GM21447 (cell line): ENCODE results near the gene XCL1.
A peak's percentile ranks its signal among the peaks of the same experiment; 100 is the strongest.
"Not testable (repeated sequence)": the region's sequence is repeated elsewhere in the genome, so short reads cannot be mapped to it uniquely, and the experiment has no call there.

ENCODE experiments used
- ATAC-seq: cut with Tn5 transposase; IDR thresholded peaks from one replicate; pipeline ENCODE4 v1.9.1; 2021; ENCODE audit not compliant: unreplicated experiment

Gene XCL1, protein sequence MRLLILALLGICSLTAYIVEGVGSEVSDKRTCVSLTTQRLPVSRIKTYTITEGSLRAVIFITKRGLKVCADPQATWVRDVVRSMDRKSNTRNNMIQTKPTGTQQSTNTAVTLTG

DNA sequence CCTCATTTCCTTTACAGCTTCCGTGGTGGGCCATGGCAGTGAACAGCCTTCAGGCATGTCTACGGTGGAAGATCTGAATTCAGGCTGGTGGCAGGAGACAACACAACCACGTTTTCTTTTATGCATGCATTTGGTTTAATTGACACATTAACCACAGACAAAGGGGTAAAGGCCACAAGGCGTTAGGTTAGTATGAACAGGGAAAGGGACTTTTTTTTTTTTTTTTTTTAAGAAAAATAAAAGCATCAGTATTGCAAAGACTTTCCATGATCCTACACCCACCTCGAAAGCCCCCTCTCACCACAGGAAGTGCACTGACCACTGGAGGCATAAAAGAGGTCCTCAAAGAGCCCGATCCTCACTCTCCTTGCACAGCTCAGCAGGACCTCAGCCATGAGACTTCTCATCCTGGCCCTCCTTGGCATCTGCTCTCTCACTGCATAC, at the start of gene XCL1:
Gene XCL1 (plus strand): TSS at position 361 of the 444 bp plus-strand sequence. CDS start 33 bp downstream, at position 394.
- ATAC-seq = not testable (repeated sequence)

DNA sequence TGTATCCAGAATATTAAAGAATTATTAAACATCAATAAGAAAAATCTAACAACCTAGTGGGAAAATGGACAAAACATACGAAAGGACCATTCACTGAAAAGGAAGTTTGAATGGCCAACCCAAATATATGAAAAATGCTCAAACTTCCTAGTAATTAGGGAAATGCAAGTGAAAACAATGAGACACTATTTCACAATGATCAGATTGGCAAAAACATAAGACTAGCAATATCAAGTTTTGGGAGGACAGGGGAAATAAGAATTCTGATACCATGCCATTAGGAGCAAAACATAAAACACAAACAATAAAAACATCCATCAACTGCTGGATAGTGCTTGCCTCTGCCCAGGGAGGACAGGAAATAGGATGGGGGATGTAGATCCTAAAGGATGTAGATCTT, 46.9 kb upstream of the XCL1 start:
- no peak for ATAC-seq

DNA sequence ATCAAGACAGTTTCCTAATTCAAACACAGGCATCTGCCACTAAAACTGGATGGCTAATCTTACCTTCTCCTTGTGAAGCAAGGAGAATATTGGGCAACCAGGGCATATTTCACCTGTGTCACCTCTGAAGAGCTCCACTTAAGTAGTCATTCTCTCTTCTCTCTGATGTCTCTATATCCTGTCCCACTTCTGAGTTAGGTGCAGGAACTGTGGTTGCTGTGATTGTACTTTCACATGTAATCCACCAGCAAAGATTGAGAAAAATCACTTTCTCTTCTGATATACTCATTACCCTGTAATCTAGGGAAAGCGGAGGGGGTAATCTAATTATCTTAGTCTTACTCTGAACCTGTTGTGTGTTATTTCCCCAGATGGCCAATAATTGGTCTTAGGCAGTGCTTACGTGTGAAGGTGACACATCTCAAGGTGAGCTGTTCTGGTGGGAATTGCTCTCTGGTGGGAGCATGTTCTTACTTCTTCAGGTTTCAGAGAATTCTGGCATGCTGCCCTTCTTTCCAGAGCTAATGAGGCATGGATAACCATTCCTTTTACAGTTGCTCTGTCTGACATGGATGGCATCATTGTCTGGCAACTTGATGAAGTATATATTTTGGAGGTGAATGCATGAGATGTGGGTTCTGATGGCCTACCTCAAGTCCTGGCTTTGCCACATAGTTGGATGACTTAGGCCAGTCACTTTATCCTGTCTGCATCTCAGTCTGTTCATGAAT, 44.6 kb upstream of the XCL1 start:
- no peak for ATAC-seq

DNA sequence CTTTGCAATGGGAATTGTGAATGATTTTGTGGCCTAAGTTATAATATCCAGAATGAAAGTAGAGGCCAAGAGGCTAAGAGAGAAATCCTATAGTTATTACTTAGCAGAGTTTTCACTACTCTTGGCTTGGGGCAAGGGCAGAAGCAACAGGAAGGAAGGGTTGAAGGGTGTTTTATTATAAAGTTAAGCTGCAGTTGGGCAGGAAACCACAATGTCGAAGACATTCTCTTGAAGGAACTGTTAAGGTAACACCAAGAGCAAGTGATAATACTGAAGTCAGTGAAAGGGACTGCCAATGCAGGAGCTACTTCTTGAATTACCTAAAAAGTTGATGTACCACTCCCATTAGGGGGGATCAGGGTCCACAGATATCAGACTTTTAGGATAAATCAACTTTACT, 40.9 kb upstream of the XCL1 start:
- ATAC-seq = peak; percentile 89

DNA sequence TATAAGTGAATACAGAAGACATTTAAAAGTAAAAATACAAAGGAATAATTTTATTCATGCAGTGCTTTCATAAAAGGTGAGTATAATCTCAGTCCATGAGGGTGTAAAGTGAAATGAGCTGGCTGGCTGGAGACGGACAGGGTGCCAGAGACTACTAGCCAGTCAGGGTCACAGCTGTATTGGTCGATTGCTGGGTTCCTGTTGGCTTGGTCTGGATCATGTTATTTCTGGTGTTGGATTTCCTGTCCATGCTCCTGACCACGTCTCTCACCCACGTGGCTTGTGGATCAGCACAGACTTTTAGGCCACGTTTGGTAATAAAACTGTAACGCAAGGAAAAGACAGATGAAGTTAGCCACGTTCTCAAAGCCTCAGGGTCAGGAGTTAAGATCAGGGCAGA, 35.6 kb upstream of the XCL1 start:
- not testable (repeated sequence) for ATAC-seq

DNA sequence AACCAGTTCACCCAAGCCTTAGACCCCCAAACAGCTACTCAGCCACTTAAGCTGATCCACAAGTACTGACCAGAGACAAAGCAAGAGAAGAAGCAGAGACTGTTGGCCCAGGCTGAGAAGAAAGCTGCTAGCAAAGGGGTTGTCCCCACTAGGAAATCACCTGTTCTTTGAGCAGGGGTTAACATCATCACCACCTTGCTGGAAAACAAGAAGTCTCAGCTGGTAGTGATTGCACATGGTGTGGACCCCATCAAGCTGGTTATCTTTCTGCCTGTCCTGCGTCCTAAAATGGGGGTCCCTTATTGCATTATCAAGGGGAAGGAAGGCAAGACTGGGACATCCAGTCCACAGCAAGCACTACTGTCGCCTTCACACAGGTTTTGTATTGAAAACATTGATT, 33.4 kb upstream of the XCL1 start:
- not testable (repeated sequence) for ATAC-seq

DNA sequence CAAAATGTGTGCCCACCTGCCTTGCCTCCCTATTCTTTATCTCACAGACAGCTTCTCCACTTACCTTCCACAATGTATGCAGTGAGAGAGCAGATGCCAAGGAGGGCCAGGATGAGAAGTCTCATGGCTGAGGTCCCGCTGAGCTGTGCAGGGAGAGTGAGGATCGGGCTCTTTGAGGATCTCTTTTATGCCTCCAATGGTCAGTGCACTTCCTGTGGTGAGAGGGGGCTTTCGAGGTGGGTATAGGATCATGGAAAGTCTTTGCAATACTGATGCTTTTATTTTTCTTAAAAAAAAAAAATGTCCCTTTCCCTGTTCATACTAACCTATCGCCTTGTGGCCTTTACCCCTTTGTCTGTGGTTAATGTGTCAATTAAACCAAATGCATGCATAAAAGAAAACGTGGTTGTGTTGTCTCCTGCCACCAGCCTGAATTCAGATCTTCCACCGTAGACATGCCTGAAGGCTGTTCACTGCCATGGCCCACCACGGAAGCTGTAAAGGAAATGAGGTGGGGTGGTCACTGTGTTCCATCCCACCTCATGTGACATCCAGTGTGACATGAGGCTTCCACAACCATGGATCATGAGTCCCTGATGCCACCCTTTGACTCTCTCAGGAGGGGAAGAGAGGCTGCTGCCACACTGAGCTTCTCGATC, 32.4 kb upstream of the XCL1 start, which contains the start of gene XCL2:
Gene XCL2 (minus strand): TSS at position 158 of the 659 bp plus-strand sequence. CDS start 33 bp downstream, at position 125.
- not testable (repeated sequence) for ATAC-seq

DNA sequence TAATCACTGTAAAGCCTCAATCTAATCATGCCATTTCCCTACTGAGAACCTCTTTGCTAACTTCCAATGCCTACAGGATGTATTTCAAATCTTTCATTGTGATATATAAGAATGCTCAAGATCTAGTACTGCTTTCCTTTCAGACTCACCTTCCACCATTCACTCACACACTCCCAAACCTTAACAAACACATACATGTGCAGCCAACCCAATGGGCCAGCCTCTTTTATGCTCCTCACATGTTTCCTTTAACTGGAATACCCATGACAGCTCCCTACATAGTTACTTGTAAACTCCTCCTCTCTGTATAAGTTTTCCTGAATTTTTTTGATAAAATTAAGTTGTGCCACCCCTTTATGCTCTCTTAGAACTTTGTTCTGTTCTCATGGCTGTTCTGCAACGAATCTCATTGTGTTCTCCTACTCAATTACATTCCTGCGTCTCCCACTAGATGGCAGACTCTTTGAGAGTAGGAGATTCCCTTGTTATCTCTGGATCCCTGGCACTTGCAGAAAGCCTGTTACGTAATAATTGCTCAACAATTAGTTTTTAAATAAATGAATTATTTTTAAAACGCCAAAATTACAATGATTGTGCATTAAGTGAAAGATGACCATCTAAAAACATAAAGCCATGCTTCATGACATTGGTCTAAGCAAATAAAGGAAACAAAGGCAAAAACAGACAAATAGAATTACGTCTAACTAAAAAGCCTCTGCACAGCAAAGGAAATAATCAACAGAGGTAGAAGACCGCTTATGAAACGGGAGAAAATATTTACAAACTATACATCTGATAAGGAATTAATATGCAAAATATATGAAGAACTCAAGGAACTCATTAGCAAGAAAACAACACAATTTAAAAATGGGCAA, 30.5 kb upstream of the XCL1 start:
- ATAC-seq = not testable (repeated sequence)

DNA sequence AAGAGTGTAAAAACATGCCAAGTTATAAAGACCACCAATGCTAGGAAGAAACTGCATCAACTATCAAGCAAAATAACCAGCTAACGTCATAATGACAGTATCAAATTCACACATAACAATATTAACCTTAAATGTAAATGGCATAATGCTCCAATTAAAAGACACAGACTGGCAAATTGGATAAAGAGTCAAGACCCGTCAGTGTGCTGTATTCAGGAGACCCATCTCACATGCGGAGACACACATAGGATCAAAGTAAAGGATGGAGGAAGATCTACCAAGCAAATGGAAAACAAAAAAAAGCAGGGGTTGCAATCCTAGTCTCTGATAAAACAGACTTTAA, 29.9 kb upstream of the XCL1 start:
- ATAC-seq = not testable (repeated sequence)

DNA sequence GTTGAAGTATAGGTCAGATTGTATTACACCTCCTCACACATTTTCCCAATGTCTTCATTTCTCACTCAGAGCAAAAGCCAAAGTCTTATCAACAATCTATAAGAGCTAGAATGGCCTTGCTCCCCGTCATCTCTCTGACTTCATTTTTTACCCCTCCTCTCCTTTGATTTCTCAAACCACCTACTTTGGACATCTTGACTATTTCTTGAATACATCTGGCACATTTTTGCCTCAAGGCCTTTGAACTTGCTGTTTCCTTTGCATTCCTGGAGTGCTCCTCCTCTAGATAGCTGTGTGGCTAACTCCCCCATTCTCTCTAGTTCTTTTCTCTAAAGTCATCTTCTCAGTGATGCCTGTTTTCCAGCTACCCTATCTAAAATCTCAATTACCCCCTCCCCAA, 25.4 kb upstream of the XCL1 start:
- ATAC-seq = no peak

DNA sequence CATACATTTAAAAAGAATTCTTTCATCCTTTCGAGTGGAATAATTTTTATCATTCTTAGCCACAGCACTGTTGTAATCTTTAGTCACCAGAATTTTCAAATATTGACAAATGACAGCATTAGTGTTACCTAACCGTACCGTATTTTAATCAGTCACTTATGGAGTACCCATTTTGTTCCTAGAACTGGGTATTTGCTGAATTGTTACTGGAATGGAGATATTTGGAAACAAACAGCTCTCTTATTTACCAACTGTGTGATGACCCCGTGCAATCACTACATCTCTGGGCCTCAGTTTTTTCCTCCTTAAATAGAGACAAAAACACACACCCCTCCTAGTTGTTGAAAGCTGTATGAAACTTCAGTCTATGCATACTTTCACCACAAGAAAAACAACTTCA, 24.7 kb upstream of the XCL1 start:
- no peak for ATAC-seq

DNA sequence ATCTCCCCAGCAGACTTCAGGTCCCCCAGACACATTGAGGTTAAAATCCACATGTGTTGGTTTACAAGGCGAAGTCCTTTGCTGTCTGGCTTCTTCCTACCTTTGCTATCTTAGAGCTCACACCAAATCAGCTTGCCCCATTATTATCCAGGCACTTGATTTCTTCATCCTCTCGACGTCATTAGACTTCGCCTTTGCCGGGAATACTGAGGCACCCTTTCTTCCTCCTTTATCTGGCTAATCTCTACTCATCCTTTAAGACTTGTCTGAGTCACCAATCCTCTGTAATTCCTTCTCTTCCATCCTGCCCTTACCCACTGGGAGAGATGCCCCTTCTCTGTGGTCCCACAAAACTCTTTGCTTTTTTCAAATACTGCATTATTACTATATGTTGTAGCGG, 23.4 kb upstream of the XCL1 start:
- no peak for ATAC-seq

DNA sequence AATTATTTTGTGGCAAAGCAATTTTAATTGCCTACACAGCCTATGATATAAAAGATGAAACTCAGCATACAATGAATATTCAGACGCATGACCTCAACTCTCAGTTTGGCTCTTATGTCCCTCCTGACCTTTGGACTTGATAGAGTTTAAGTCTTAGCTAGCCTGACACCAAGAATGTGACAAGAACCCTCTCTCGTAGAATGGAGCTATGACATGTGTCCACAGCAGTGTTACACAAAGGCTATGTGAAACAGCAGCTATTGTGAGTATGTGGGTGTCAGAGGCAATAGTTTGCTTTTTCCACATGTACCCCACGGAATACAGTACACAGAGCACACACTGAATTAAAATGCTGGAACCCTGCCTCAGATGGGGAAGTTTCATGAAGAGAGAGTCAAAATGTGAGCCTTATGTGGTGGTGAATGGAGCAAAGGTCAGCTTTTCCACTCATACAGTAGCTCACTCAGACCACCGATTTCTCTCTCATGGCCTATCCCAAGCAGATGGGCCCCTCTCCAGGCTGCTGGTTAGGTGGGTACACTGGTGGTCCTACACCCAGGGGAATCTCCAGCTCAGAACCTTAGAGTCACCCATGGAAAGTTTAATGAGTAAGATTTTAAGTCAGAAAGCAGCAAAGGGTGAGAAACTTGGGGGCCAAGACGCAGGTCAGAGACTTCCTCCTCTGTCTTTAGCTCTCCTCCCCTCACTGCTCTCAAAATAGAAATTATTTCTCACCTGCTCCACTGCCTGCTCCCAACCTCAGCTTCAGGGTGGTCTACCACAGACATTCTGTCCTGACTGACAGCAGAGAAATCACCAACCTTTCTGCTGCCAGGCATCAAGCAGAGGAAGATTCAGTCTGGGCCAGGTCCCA, 22.5 kb upstream of the XCL1 start:
- no peak for ATAC-seq

DNA sequence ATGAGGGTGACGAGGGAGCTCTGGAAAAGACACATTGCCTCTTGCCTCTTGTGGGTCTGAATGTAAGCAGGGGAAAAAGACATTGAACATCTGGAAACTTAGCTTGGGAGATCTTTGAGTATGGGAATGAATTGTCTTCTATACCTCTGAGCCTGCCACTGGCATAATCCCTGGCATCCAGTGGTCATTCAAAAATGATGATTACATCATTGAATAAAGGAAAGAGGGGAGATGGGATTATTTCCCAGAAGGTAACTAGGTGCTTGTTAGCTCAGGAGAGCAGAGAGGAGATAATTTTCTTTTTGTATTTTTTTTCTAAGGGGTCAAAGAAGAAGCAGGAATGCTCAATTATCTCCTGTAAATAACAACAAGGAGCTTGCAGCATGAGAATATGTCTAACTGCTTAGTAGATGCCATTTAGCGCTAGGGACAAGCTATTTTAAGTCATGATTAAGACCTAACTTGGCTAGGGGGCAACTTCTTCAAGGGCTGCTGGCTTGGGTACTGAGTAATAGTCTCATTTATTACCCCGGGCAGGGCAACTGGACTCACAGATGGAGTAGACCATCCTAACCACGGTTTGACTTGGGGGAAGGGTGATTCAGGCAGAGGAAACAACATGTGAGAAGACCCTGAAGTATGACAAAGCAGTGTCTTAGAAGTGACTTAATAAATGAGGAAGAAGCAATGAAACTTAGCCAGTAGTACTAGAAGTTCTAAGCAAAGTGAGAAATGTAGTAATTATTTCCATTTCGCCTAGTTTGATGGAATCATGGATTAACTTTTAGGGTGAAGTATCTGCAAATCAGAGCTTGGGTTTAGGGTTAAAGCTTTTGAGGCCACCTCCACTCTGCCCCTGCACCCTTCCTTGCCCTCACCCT, 21.6 kb upstream of the XCL1 start:
- no peak for ATAC-seq

DNA sequence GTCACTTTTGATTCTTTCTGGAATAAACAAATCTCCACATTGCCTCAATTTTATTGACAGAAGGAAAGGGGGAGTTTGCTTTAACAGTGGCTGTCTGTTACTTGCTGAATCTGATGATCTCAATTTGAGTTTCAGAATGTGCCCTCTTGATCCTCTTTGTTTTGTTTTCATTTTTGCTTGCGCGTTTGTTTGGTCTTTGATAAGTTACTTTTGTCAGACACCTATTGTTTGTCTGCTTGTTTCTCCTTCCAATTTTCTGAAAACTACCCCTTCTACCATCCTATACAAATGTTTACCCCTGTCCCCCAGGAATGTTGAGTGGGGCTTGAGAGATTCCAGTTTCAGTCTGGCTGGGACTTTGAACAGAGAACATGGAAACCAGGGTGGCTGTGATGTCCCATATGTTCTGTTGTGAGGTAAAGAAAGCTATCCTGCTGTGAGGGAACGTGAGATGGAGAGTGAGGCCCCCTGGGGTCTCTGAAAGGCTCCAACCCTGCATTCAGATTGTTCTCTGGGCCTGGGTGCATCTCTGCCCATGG, 20.8 kb upstream of the XCL1 start:
- ATAC-seq = no peak

DNA sequence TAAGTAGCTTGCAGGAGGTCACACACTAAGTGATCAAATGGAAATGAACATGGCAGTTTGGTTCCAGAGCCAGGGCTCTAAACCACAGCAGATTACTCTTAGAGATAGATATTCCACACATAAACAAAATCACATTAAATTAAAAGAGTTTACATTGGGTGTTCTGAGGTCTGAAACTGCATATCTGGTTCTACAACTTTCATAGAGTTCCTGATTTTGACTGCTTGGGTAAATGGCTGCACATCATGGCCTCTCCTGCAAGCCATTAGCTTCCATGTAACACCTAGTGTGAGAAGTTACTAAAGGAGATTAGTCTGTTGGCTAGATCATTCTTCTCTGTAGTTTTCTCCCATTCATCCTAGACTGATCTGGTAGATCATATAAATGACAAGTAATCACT, 19.8 kb upstream of the XCL1 start:
- ATAC-seq = no peak

DNA sequence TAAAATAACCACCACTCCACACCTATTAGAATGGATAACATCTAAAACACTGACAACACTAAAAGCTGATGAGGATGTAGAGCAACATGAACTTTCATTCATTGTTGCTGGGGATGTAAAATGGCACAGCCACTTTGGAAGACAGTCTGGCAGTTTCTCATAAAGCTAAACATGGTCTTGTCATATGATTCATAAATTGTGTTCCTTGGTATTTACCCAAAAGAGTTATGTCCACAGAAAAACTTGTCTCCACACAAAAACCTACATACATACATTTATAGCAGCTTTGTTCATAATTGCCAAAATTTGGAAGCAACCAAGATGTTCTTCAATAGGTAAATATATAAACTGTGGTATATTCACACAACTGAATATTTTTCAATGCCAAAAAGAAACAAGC, 16.0 kb upstream of the XCL1 start:
- no peak for ATAC-seq

DNA sequence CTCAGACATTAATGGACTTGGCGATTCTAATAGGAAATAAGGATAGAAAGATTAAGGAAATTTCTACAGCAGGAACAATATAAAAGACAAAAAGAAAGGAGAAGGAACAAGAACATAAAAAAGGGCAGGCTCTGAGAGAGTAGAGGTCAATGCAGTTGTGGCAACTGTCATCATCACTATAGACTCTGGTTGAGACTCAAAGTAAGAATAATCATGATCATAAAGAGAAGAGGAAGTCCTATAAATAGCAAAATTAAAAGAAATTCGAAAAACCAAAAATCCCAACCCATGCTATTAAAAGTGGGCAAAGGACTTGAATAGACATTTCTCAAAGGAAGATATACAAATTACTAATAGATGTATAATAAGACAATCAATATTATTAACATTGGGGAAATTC, 14.4 kb upstream of the XCL1 start:
- no peak for ATAC-seq

DNA sequence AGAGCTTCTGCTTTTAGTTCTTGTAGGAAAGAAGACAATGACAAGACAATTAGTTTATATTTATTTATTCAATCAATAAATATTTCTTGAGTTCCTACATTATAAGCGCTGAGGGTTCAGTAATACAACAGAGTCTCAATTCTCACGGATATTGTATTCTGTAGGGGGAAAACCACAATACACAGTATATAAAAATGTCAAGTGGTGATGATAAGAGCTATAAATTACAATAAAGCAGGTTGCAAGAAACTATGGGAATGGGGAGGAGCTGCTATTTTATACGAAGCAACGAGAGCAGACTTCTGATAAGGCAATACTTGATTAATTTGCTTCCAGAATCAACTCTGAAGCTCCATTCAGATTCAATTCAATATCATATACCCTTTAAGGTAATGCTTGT, 10.6 kb upstream of the XCL1 start:
- ATAC-seq = no peak
